Measurements from ENCODE around the gene PLCB1. TPM values are rescaled to one million over a fixed set of nuclear protein-coding genes. Genes with fewer than 3 reads are reported as not detected.

The PLCB1 gene
- total RNA-seq, 1 experiment from 2014 or later = 4.4 TPM

DNA sequence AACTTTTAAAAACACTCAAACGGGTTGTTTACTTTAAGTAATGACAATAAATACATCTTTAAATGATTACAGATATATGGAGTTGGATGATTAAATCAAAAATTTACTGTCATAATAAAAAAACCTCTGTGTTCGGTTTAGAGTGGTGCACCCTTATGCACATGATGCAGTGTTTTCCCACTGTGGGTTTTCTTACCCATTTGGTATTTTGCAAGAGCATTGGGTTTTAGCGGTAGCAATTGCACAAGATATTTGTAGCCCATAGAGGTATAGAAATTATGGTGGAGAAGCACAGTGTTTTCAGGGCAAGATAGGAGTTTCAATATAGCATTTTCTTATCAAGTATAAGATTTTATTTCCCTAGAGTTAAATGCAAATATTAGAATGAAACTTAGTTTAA is 526.0 kb downstream of the PLCB1 start:
- no peak overlapping the region for H3K4me3 ChIP-seq (ENCODE audit: low read length)
- no peak overlapping the region for H2AFZ ChIP-seq (ENCODE audit: low read length)
- no peak for TF ChIP-seq EZH2 (IDR thresholded peaks at IDR 0.05; ENCODE audit: low read length, unreplicated experiment)
- TF ChIP-seq EZH2phosphoT487 (IDR thresholded peaks at IDR 0.05; ENCODE audit: borderline replicate concordance, low read length) = no peak
- TF ChIP-seq, protein P1, sequence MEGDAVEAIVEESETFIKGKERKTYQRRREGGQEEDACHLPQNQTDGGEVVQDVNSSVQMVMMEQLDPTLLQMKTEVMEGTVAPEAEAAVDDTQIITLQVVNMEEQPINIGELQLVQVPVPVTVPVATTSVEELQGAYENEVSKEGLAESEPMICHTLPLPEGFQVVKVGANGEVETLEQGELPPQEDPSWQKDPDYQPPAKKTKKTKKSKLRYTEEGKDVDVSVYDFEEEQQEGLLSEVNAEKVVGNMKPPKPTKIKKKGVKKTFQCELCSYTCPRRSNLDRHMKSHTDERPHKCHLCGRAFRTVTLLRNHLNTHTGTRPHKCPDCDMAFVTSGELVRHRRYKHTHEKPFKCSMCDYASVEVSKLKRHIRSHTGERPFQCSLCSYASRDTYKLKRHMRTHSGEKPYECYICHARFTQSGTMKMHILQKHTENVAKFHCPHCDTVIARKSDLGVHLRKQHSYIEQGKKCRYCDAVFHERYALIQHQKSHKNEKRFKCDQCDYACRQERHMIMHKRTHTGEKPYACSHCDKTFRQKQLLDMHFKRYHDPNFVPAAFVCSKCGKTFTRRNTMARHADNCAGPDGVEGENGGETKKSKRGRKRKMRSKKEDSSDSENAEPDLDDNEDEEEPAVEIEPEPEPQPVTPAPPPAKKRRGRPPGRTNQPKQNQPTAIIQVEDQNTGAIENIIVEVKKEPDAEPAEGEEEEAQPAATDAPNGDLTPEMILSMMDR (conservative IDR thresholded peaks at IDR 0.05; ENCODE audit: low read depth, low read length) = no peak
- H3K4me1 ChIP-seq (ENCODE audit: insufficient read depth, low read length) = no peaks in the 10 kb centered on the region
- ATAC-seq (no peak), DNase-seq (no peak)
- ChIA-PET POLR2A (ENCODE audit: unreplicated experiment) (no interaction called here), CTCF (no interaction called here)
- BruUV-seq (replicated peaks) = no TSS peak
- peaks cover 19% of the 10 kb centered on the region; the same call in 1 of the 2 replicates for H3K27me3 ChIP-seq (ENCODE audit: low read length)
- no peaks in the 10 kb centered on the region for H3K9me3 ChIP-seq (ENCODE audit: low read length)
- H3K4me2 ChIP-seq (ENCODE audit: low read length) = no peak overlapping the region
- no peaks in the 10 kb centered on the region for H4K20me1 ChIP-seq (ENCODE audit: low read length)
- no peaks in the 10 kb centered on the region for H3F3A ChIP-seq (ENCODE audit: low read length, unreplicated experiment)
- no peaks in the 10 kb centered on the region for H3K9me2 ChIP-seq (replicated peaks; ENCODE audit: low read length)
- no peaks in the 10 kb centered on the region for H3K79me2 ChIP-seq (ENCODE audit: low read length)
- no peak overlapping the region for H3K27ac ChIP-seq (ENCODE audit: low read length)
- intact Hi-C loops (cut with micrococcal nuclease) = no loop called here
- H3K36me3 ChIP-seq (ENCODE audit: low read depth, low read length) = no peaks in the 10 kb centered on the region
- H3K9ac ChIP-seq (ENCODE audit: low read length) = no peak overlapping the region

DNA sequence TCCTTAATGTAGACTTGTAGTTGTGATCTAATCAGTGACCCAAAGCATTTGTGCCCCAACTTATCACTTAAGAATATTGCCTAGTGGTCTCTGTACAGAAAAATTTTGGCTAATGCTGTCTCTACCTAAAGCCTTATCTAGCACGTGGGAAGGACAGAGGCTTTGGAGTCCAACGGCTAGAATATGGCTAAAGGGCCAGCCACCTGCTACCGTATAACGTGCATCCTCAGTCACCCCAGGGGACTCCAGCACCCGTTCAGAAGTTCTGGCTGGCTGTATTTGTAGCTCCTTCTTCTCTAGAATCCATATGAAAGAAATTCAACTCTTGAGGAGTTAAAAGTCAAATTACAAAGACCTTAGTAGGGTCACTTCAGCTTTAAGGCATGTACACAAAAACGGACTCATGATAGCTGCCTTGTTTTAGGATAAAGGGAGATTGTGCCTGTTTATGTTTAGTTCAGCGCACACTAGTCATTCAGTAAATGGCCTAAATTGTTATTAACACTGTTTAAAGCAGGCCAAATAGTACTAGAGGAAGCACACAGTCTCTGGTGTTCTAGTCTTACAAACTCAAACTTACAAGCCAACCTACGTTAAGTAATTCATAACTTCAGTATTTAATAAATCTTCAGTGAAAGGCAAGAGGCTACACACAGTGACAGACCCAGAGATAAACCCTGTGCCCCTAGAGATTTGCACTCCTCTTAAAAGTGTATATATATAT is 529.3 kb downstream of the PLCB1 start:
- no peak for TF ChIP-seq EZH2 (IDR thresholded peaks at IDR 0.05; ENCODE audit: low read length, unreplicated experiment)
- TF ChIP-seq, protein P1 (conservative IDR thresholded peaks at IDR 0.05; ENCODE audit: low read depth, low read length) = no peak
- Histone ChIP-seq H3K36me3 (ENCODE audit: low read depth, low read length) (no peaks in the 10 kb centered on the region), H3K27ac (ENCODE audit: low read length) (no peak overlapping the region), H3K9ac (ENCODE audit: low read length) (no peak overlapping the region), H3K4me2 (ENCODE audit: low read length) (no peak overlapping the region), H3K9me3 (ENCODE audit: low read length) (no peaks in the 10 kb centered on the region), H3F3A (ENCODE audit: low read length, unreplicated experiment) (no peaks in the 10 kb centered on the region), H3K9me2 (replicated peaks; ENCODE audit: low read length) (no peaks in the 10 kb centered on the region), H3K4me3 (ENCODE audit: low read length) (no peak overlapping the region), H2AFZ (ENCODE audit: low read length) (no peak overlapping the region), H3K4me1 (ENCODE audit: insufficient read depth, low read length) (no peaks in the 10 kb centered on the region), H3K27me3 (ENCODE audit: low read length) (peaks cover 11% of the 10 kb centered on the region; the same call in 1 of the 2 replicates), H3K79me2 (ENCODE audit: low read length) (no peaks in the 10 kb centered on the region), H4K20me1 (ENCODE audit: low read length) (no peaks in the 10 kb centered on the region)
- no peak for ATAC-seq
- CTCF ChIA-PET = no interaction called here
- no TSS peak for BruUV-seq (replicated peaks)
- intact Hi-C loops (cut with micrococcal nuclease) = no loop called here
- no peak for DNase-seq
- POLR2A ChIA-PET (ENCODE audit: unreplicated experiment) = no interaction called here

DNA sequence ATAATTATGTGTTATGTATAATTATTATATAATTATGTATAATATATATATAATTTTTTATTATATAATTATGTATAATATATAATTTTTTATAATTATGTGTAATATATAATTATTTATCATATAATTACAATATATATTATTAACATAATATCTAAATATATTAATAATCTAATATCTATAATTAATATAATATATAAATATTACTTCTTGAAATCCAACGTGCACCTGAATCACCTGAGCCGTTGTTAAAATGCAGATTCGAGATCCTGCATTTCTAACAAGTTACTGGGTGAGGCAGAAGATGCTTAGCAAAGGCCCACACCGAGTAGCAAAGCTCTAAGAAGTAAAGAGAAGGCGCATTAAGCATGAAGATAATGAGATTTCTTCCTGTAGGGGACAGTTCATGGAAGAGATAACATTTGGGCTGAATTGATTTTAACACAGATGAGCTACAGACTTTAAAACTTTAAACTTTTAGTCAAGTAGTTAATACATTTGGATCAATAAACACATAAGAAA is 530.4 kb downstream of the PLCB1 start:
- ChIA-PET CTCF (no interaction called here), POLR2A (ENCODE audit: unreplicated experiment) (no interaction called here)
- no peak overlapping the region for H3K4me2 ChIP-seq (ENCODE audit: low read length)
- no peaks in the 10 kb centered on the region for H3K9me3 ChIP-seq (ENCODE audit: low read length)
- intact Hi-C loops (cut with micrococcal nuclease) = no loop called here
- no peaks in the 10 kb centered on the region for H4K20me1 ChIP-seq (ENCODE audit: low read length)
- ATAC-seq (no peak), DNase-seq (no peak)
- no peaks in the 10 kb centered on the region for H3F3A ChIP-seq (ENCODE audit: low read length, unreplicated experiment)
- H3K27ac ChIP-seq (ENCODE audit: low read length) = no peak overlapping the region
- no peak overlapping the region for H3K4me3 ChIP-seq (ENCODE audit: low read length)
- H3K9me2 ChIP-seq (replicated peaks; ENCODE audit: low read length) = no peaks in the 10 kb centered on the region
- BruUV-seq (replicated peaks) = no TSS peak
- H3K9ac ChIP-seq (ENCODE audit: low read length) = no peak overlapping the region
- H3K27me3 ChIP-seq (ENCODE audit: low read length) = peaks cover 8% of the 10 kb centered on the region; the same call in 1 of the 2 replicates
- H3K79me2 ChIP-seq (ENCODE audit: low read length) = no peaks in the 10 kb centered on the region
- H2AFZ ChIP-seq (ENCODE audit: low read length) = no peak overlapping the region
- H3K36me3 ChIP-seq (ENCODE audit: low read depth, low read length) = no peaks in the 10 kb centered on the region
- TF ChIP-seq, protein P1 (conservative IDR thresholded peaks at IDR 0.05; ENCODE audit: low read depth, low read length) = no peak
- no peak for TF ChIP-seq EZH2phosphoT487 (IDR thresholded peaks at IDR 0.05; ENCODE audit: borderline replicate concordance, low read length)
- H3K4me1 ChIP-seq (ENCODE audit: insufficient read depth, low read length) = no peaks in the 10 kb centered on the region

Measured in PC-3 (cell line).